ENCODE results near the gene UFSP1. TPM values are rescaled to one million over a fixed set of nuclear protein-coding genes. Genes with fewer than 3 reads are reported as not detected.

Gene UFSP1
- total RNA-seq, 1 donor, result 3.3 TPM

DNA sequence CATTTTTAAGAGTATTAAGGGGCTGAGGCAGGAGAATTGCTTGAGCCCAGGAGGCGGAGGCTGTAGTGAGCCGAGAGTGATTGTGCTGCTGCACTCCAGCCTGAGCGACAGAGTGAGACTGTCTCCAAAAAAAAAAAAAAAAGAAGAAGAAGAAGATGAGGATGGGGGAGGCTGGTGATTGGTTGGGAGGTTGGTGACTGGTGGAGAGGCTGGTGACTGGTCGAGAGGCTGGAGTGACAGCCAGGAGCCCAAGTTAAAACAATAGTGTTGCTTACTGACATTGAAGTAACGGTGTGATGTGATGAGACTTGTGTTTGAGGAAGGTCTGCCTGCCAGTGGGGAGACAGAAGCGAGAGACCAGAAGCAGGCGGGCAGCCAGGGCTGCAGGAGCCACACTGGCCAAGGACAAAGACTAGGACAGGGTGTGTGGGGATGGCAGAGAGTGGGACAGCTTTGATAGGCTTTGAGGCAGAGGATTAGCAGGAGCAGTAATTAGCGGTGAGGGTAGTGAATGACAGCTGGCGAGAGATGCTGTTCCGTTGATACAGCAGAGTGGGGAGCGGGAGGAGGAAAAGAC, 9.7 kb downstream of the UFSP1 start:
- H3K4me3 ChIP-seq (ENCODE audit: low read depth, low read length), result no peak overlapping the region
- TF ChIP-seq CTCF (IDR thresholded peaks at IDR 0.05; ENCODE audit: insufficient read depth, low read length), result no peak
- DNase-seq (ENCODE audit: low read depth), result no peak

GRCh38 chr7:100878685-100879084, 10.8 kb downstream of the UFSP1 start:
- TF ChIP-seq CTCF (IDR thresholded peaks at IDR 0.05; ENCODE audit: insufficient read depth, low read length), result no peak
- no peak overlapping the region for H3K4me3 ChIP-seq (ENCODE audit: low read depth, low read length)
- no peak for DNase-seq (ENCODE audit: low read depth)

DNA sequence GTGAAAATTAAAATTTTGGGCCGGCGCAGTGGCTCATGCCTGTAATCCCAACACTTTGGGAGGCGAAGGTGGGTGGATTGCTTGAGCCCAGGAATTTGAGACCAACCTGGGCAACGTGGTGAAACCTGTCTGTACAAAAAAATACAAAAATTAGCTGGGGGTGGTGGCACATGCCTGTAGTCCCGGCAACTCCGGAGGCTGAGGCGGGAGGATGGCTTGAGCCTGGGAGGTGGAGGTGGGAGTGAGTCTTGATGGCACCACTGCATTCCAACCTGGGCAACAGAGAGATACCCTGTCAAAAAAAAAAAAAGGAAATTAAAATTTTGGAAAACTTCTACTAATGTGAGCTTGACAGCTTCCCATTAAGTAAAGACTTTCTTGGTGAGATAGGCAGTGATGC, 11.5 kb downstream of the UFSP1 start:
- no peak for TF ChIP-seq CTCF (IDR thresholded peaks at IDR 0.05; ENCODE audit: insufficient read depth, low read length)
- no peak for DNase-seq (ENCODE audit: low read depth)
- H3K4me3 ChIP-seq (ENCODE audit: low read depth, low read length), result no peak overlapping the region

GRCh38 chr7:100875356-100875751, 14.2 kb downstream of the UFSP1 start:
- no peak for TF ChIP-seq CTCF (IDR thresholded peaks at IDR 0.05; ENCODE audit: insufficient read depth, low read length)
- H3K4me3 ChIP-seq (ENCODE audit: low read depth, low read length), result peak overlapping the region; percentile 86
- no peak for DNase-seq (ENCODE audit: low read depth)

- DNase-seq (ENCODE audit: low read depth), result peak; percentile 98
- peak within 1 kb of the TSS; percentile 86 for H3K4me3 ChIP-seq (ENCODE audit: low read depth, low read length)
- peak; percentile 59 for TF ChIP-seq CTCF (IDR thresholded peaks at IDR 0.05; ENCODE audit: insufficient read depth, low read length)
These were observed 14.7 kb downstream of the UFSP1 start, which contains the start of gene SRRT for GRCh38 chr7:100874577-100875355. Gene SRRT (plus strand): TSS chr7:100875103. CDS start chr7:100875591, 488 bp downstream.

GRCh38 chr7:100874300-100874576, 15.3 kb downstream of the UFSP1 start:
- no peak for DNase-seq (ENCODE audit: low read depth)
- TF ChIP-seq CTCF (IDR thresholded peaks at IDR 0.05; ENCODE audit: insufficient read depth, low read length), result no peak
- H3K4me3 ChIP-seq (ENCODE audit: low read depth, low read length), result peak overlapping the region; percentile 75
